HepG2 (cell line): ENCODE measurements around the gene LEP. TPM values are rescaled to one million over a fixed set of nuclear protein-coding genes. Genes with fewer than 3 reads are reported as not detected.

ENCODE experiments used
- ATAC-seq: fragments of 200-7000 bp; cut with Tn5 transposase; 3 replicates; pipeline ENCODE4 v1.9.1; 2020; ENCODE audit warnings: mild to moderate bottlenecking, moderate library complexity
- BruUV-seq: library from RNA; stranded (reverse); fragments of 400-500 nt; replicated peaks from 2 replicates; lab custom pipeline; 2021; lab: Mats Ljungman, UMichigan
- CTCF ChIA-PET: fragments of 300-600 bp; formaldehyde crosslinking; extraction: SDS; loops from one replicate; lab custom pipeline; 2021; ENCODE audit warnings: low total read pairs, inconsistent platforms, low intra/inter-chr PET ratio; lab: Yijun Ruan, JAX
- POLR2A ChIA-PET: fragments of 350-600 bp; sonication (Branson Sonifier 250); formaldehyde crosslinking; loops from one replicate; lab custom pipeline; 2020; ENCODE audit warnings: antibody characterized with exemption, inconsistent platforms; lab: Yijun Ruan, JAX
- DNase-seq: peaks from one replicate; pipeline ENCODE4 v3.0.0-alpha.2; 2015; ENCODE audit warnings: low spot score
- FAIRE-seq: peaks from 3 replicates; lab custom pipeline; 2011; peaks lifted over from hg19 to GRCh38; lab: Jason Lieb, UNC
- H2AFZ ChIP-seq: one replicate; pipeline ENCODE4 v1.6.1; 2011; ENCODE audit warnings: low read length, inconsistent platforms
- H3K27ac ChIP-seq: fragments of 300-600 bp; 3 replicates; pipeline ENCODE4 v1.8.0; 2011; ENCODE audit warnings: mixed run types, mild to moderate bottlenecking, mixed read lengths, low read length, inconsistent platforms; ENCODE audit not compliant: insufficient read depth; ENCODE audit errors: extremely low read length
- H3K27me3 ChIP-seq, 2 experiments: fragments of 200-600 bp in 1 of 2; 2 replicates in 1 of 2; 3 replicates in 1 of 2; pipeline versions ENCODE4 v1.6.0 to v1.8.0; 2011; ENCODE audit warnings: low read length in 2 of 2, mild to moderate bottlenecking in 2 of 2, moderate library complexity in 2 of 2, inconsistent platforms in 1 of 2; ENCODE audit not compliant: insufficient read depth in 2 of 2, control insufficient read depth in 1 of 2
- H3K36me3 ChIP-seq, 2 experiments: fragments of 200-600 bp in 1 of 2; replicated peaks in 1 of 2; 2 replicates in 1 of 2; 3 replicates in 1 of 2; pipeline versions ENCODE4 v1.5.1 to v1.8.0; 2011; ENCODE audit warnings: low read length in 2 of 2, inconsistent platforms in 1 of 2; ENCODE audit not compliant: insufficient read depth in 2 of 2, control insufficient read depth in 1 of 2
- H3K4me1 ChIP-seq: 2 replicates; pipeline ENCODE4 v1.5.1; 2012; ENCODE audit warnings: low read length, inconsistent platforms; ENCODE audit not compliant: insufficient read depth
- H3K4me2 ChIP-seq: 2 replicates; pipeline ENCODE4 v1.6.0; 2011; ENCODE audit warnings: low read depth, low read length, inconsistent platforms
- H3K4me3 ChIP-seq, 3 experiments: fragments of 200-600 bp in 1 of 3; sonication (generic), shearing (Covaris generic) in 1 of 3; replicated peaks in 1 of 3; 2 replicates each; pipeline ENCODE4 v1.5.1; 2011 to 2016; ENCODE audit warnings: low read length in 3 of 3, inconsistent platforms in 2 of 3, low read depth in 2 of 3, mild to moderate bottlenecking in 2 of 3, control low read depth in 1 of 3, mixed read lengths in 1 of 3; ENCODE audit not compliant: insufficient read depth in 1 of 3
- H3K79me2 ChIP-seq: one replicate; pipeline ENCODE4 v1.6.1; 2011; ENCODE audit warnings: low read length, inconsistent platforms; ENCODE audit not compliant: insufficient read depth
- H3K9ac ChIP-seq: 2 replicates; pipeline ENCODE4 v1.6.0; 2011; ENCODE audit warnings: mild to moderate bottlenecking, low read depth, low read length, inconsistent platforms; ENCODE audit not compliant: insufficient read depth
- H3K9me3 ChIP-seq: 2 replicates; pipeline ENCODE4 v1.5.1; 2012; ENCODE audit warnings: mild to moderate bottlenecking, low read length
- H4K20me1 ChIP-seq: 2 replicates; pipeline ENCODE4 v1.6.0; 2011; ENCODE audit warnings: inconsistent platforms, mild to moderate bottlenecking, low read length, moderate library complexity; ENCODE audit not compliant: insufficient read depth
- CENPT ChIP-seq: sonication (generic); formaldehyde crosslinking; IDR thresholded peaks from 2 replicates; pipeline ENCODE4 v1.8.0; 2022; ENCODE audit warnings: low read depth, mild to moderate bottlenecking, moderate library complexity, missing genetic modification reagents
- MLXIP ChIP-seq: sonication (generic); formaldehyde crosslinking; IDR thresholded peaks from 2 replicates; pipeline ENCODE4 v1.9.0; 2021; ENCODE audit warnings: missing genetic modification reagents, borderline replicate concordance
- NAIF1 ChIP-seq: sonication (generic); formaldehyde crosslinking; IDR thresholded peaks from 2 replicates; pipeline ENCODE4 v1.5.0; 2020; ENCODE audit warnings: mild to moderate bottlenecking, missing genetic modification reagents, borderline replicate concordance
- NR3C1 ChIP-seq: sonication (generic); formaldehyde crosslinking; IDR thresholded peaks from 2 replicates; pipeline ENCODE4 v1.4.0; 2020; ENCODE audit warnings: missing genetic modification reagents
- RAD51 ChIP-seq: fragments of 450-650 bp; IDR thresholded peaks from 2 replicates; pipeline ENCODE4 v1.6.1; 2016; ENCODE audit warnings: borderline replicate concordance
- RFXANK ChIP-seq: IDR thresholded peaks from 2 replicates; pipeline ENCODE4 v1.6.1; 2016
- TCF7 ChIP-seq: sonication (generic); IDR thresholded peaks from 2 replicates; pipeline ENCODE4 v1.6.1; 2016; ENCODE audit warnings: antibody characterized with exemption, low read depth
- YEATS2 ChIP-seq: sonication (generic); formaldehyde crosslinking; IDR thresholded peaks from 2 replicates; pipeline ENCODE4 v1.4.0; 2020; ENCODE audit warnings: missing genetic modification reagents, borderline replicate concordance
- ZNF253 ChIP-seq: sonication (generic); formaldehyde crosslinking; IDR thresholded peaks from 2 replicates; pipeline ENCODE4 v1.8.0; 2022; ENCODE audit warnings: mild to moderate bottlenecking, missing genetic modification reagents, borderline replicate concordance
- ZNF660 ChIP-seq: sonication (generic); formaldehyde crosslinking; IDR thresholded peaks from 2 replicates; pipeline ENCODE4 v1.5.1; 2020; ENCODE audit warnings: mild to moderate bottlenecking, low read depth, missing genetic modification reagents, borderline replicate concordance
- ZNF713 ChIP-seq: sonication (generic); formaldehyde crosslinking; IDR thresholded peaks from 2 replicates; pipeline ENCODE4 v1.4.0; 2020; ENCODE audit warnings: mild to moderate bottlenecking, missing genetic modification reagents
- WGBS: methylation state at CpG from one replicate; pipeline ENCODE4 v1.1.6; 2017; ENCODE audit warnings: low lambda C conversion rate; 5-methylcytosine and 5-hydroxymethylcytosine counted together
- in situ Hi-C: cut with HindIII; loops from 2 replicates; pipeline ENCODE4 v1.10.0; 2017; ENCODE audit warnings: low pct_unique_long_range_greater_than_20kb; ENCODE audit not compliant: extremely low pct_ligation_motif_present
- intact Hi-C: fragments of 100-400 bp; cut with micrococcal nuclease; formaldehyde crosslinking; loops from one replicate; pipeline ENCODE4 v1.10.0; 2022; ENCODE audit not compliant: unreplicated experiment
- polyA plus RNA-seq, 8 experiments: library from polyadenylated mRNA; depleted of rRNA in 3 of 8; stranded (reverse) in 7 of 8; unstranded in 1 of 8; fragments of >200 nt; fragmentation: Illumina TruSeq in 4 of 8; extraction: Trizol in 4 of 8; gene quantifications; 2 replicates each; pipeline versions ENCODE4 v1.2.1 to v1.2.3, GENCODE V29; 2011 to 2016; ENCODE audit warnings: low read depth in 4 of 8, missing spikeins in 1 of 8, mixed read lengths in 1 of 8; ENCODE audit not compliant: insufficient read depth in 1 of 8
- total RNA-seq, 5 experiments: library from RNA; depleted of rRNA; stranded (reverse); fragments of >200 nt; fragmentation: Illumina TruSeq; extraction: Trizol; gene quantifications; 2 replicates each; pipeline ENCODE4 v1.2.3, GENCODE V29; 2016; ENCODE audit warnings: low read depth in 1 of 5
- TF ChIP-seq, protein P1 (sequence below): sonication (generic); formaldehyde crosslinking; IDR thresholded peaks from 2 replicates; pipeline ENCODE4 v1.5.1; 2020; ENCODE audit warnings: missing genetic modification reagents, mild to moderate bottlenecking, borderline replicate concordance

LEP gene
- total and polyA plus RNA-seq, 2 of the 13 experiments (the other 11 are each of a cell fraction or from before 2014, with no cell fraction given) = 0.05 TPM; not detected in 1

GRCh38 chr7:128197989-128198580, 43.0 kb upstream of the LEP start:
- intact Hi-C loops = no loop called here
- Histone ChIP-seq H2AFZ (no peak overlapping the region), H3K79me2 (no peaks in the 10 kb centered on the region), H3K27me3 (peaks cover 7 to 34% of the 10 kb centered on the region in 2 experiments; a peak in 4 of 5 replicates), H3K4me2 (no peak overlapping the region), H4K20me1 (peaks cover 2% of the 10 kb centered on the region; the same call in 1 of the 2 replicates), H3K4me3 (no peak overlapping the region), H3K9ac (no peak overlapping the region), H3K27ac (no peak overlapping the region), H3K36me3 (no peaks in the 10 kb centered on the region), H3K4me1 (no peaks in the 10 kb centered on the region), H3K9me3 (peaks cover 24% of the 10 kb centered on the region)
- ATAC-seq = no peak
- WGBS = 2% methylated on average over 3 of the region's 4 CpGs
- DNase-seq = no peak
- ChIA-PET POLR2A (no interaction called here), CTCF (no interaction called here)
- FAIRE-seq = no peak
- no TSS peak for BruUV-seq
- in situ Hi-C loops = no loop called here
- TF ChIP-seq MLXIP (CRISPR knock-in tag) (no peak), NAIF1 (CRISPR knock-in tag) (no peak), NR3C1 (CRISPR knock-in tag) (no peak), TCF7 (no peak), ZNF660 (CRISPR knock-in tag) (no peak), YEATS2 (CRISPR knock-in tag) (no peak), ZNF253 (no peak), RFXANK (CRISPR knock-in tag) (no peak), ZNF713 (CRISPR knock-in tag) (no peak), CENPT (CRISPR knock-in tag) (no peak), RAD51 (no peak)
- TF ChIP-seq, protein P1, sequence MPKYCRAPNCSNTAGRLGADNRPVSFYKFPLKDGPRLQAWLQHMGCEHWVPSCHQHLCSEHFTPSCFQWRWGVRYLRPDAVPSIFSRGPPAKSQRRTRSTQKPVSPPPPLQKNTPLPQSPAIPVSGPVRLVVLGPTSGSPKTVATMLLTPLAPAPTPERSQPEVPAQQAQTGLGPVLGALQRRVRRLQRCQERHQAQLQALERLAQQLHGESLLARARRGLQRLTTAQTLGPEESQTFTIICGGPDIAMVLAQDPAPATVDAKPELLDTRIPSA (CRISPR knock-in tag) = no peak
